Measurements from ENCODE around the gene PTOV1. TPM values are rescaled to one million over a fixed set of nuclear protein-coding genes. Genes with fewer than 3 reads are reported as not detected.
A peak's percentile ranks its signal among the peaks of the same experiment; 100 is the strongest.

PTOV1 gene
- total RNA-seq, 1 experiment from 2014 or later, result 139 TPM

- DNase-seq (ENCODE audit: low spot score), result peak; percentile 48
Observed at GRCh38 chr19:49858088-49858985, 7.4 kb downstream of the PTOV1 start.

- no peak for DNase-seq (ENCODE audit: low spot score)
Observed at GRCh38 chr19:49859682-49860335, 8.8 kb downstream of the PTOV1 start.

GRCh38 chr19:49860336-49861102, 9.6 kb downstream of the PTOV1 start:
- no peak for DNase-seq (ENCODE audit: low spot score)

- DNase-seq (ENCODE audit: low spot score), result peak; percentile 53
Observed at GRCh38 chr19:49861107-49861506, 10.1 kb downstream of the PTOV1 start.

GRCh38 chr19:49861541-49862378, 10.8 kb downstream of the PTOV1 start:
- no peak for DNase-seq (ENCODE audit: low spot score)

GRCh38 chr19:49862391-49863253, 11.7 kb downstream of the PTOV1 start:
- no peak for DNase-seq (ENCODE audit: low spot score)

- DNase-seq (ENCODE audit: low spot score), result no peak
Observed at GRCh38 chr19:49863254-49863934, 12.4 kb downstream of the PTOV1 start.

- DNase-seq (ENCODE audit: low spot score), result no peak
Observed at GRCh38 chr19:49863935-49864320, 13.0 kb downstream of the PTOV1 start.

GRCh38 chr19:49864890-49865289, 13.9 kb downstream of the PTOV1 start:
- DNase-seq (ENCODE audit: low spot score), result no peak

GRCh38 chr19:49866933-49867782, 16.2 kb downstream of the PTOV1 start, which contains the start of gene PNKP:
Gene PNKP, minus strand, starts transcription at chr19:49867576. Its CDS starts 372 bp downstream, at chr19:49867204.
- DNase-seq (ENCODE audit: low spot score), result peak; percentile 93

GRCh38 chr19:49869009-49869483, 18.1 kb downstream of the PTOV1 start:
- DNase-seq (ENCODE audit: low spot score), result no peak

- DNase-seq (ENCODE audit: low spot score), result peak; percentile 100
Observed at GRCh38 chr19:49869484-49870308, 18.7 kb downstream of the PTOV1 start.

- no peak for DNase-seq (ENCODE audit: low spot score)
Observed at GRCh38 chr19:49870309-49870901, 19.4 kb downstream of the PTOV1 start.

GRCh38 chr19:49871349-49871985, 20.5 kb downstream of the PTOV1 start:
- DNase-seq (ENCODE audit: low spot score), result no peak

- no peak for DNase-seq (ENCODE audit: low spot score)
Observed at GRCh38 chr19:49872245-49873128, 21.5 kb downstream of the PTOV1 start.

GRCh38 chr19:49873129-49873521, 22.2 kb downstream of the PTOV1 start:
- no peak for DNase-seq (ENCODE audit: low spot score)

All from A172 (cell line).